PC-9 (cell line): Measurements from ENCODE around the gene ZNF407. TPM values are rescaled to one million over a fixed set of nuclear protein-coding genes. Genes with fewer than 3 reads are reported as not detected.
A peak's percentile ranks its signal among the peaks of the same experiment; 100 is the strongest.

Experiments
- BruUV-seq: library from RNA; stranded (reverse); fragments of 400-500 nt; replicated peaks from 2 replicates; lab custom pipeline; 2021; lab: Mats Ljungman, UMichigan
- CTCF ChIA-PET: fragments of 300-600 bp; sonication (Branson Sonifier 250); formaldehyde crosslinking; loops from one replicate; lab custom pipeline; 2022; ENCODE audit warnings: antibody characterized with exemption; lab: Charles Lee
- POLR2A ChIA-PET: fragments of 300-600 bp; sonication (Branson Sonifier 250); formaldehyde crosslinking; loops from one replicate; lab custom pipeline; 2022; ENCODE audit warnings: antibody characterized with exemption; ENCODE audit not compliant: unreplicated experiment; lab: Charles Lee
- DNase-seq, 2 experiments: peaks; one replicate each; pipeline versions ENCODE4 v3.0.0 to v3.0.0-alpha.2; 2015 to 2022; ENCODE audit warnings: mixed read lengths in 1 of 2
- H2AFZ ChIP-seq: fragments of 200-600 bp; sonication (generic); 2 replicates; pipeline ENCODE4 v1.8.1; 2017; ENCODE audit warnings: antibody characterized with exemption
- H3F3A ChIP-seq: fragments of 200-600 bp; sonication (generic); 2 replicates; pipeline ENCODE4 v1.8.1; 2017; ENCODE audit warnings: antibody characterized with exemption, mild to moderate bottlenecking, low read depth; ENCODE audit not compliant: insufficient read depth
- H3K27ac ChIP-seq: fragments of 200-600 bp; sonication (generic); 2 replicates; pipeline ENCODE4 v1.6.1; 2016; ENCODE audit warnings: mixed run types
- H3K27me3 ChIP-seq: fragments of 200-600 bp; sonication (generic); 2 replicates; pipeline ENCODE4 v1.6.1; 2016; ENCODE audit warnings: low read depth, mixed run types; ENCODE audit not compliant: insufficient read depth
- H3K36me3 ChIP-seq: fragments of 200-600 bp; sonication (generic); 2 replicates; pipeline ENCODE4 v1.6.1; 2016; ENCODE audit warnings: low read depth, mixed run types
- H3K4me1 ChIP-seq: fragments of 200-600 bp; sonication (generic); replicated peaks from 2 replicates; pipeline ENCODE4 v1.6.1; 2016; ENCODE audit warnings: mixed run types; ENCODE audit not compliant: insufficient read depth
- H3K4me2 ChIP-seq: fragments of 200-600 bp; sonication (generic); 2 replicates; pipeline ENCODE4 v1.6.1; 2017; ENCODE audit warnings: mixed run types
- H3K4me3 ChIP-seq: fragments of 200-600 bp; sonication (generic); 2 replicates; pipeline ENCODE4 v1.6.1; 2016; ENCODE audit warnings: mixed run types
- H3K79me2 ChIP-seq: fragments of 200-600 bp; sonication (generic); 2 replicates; pipeline ENCODE4 v1.6.1; 2017; ENCODE audit warnings: low read depth, mixed run types
- H3K9me2 ChIP-seq: fragments of 200-600 bp; sonication (generic); 2 replicates; pipeline ENCODE4 v1.8.1; 2017; ENCODE audit warnings: mild to moderate bottlenecking; ENCODE audit not compliant: insufficient read depth
- H3K9me3 ChIP-seq: fragments of 200-600 bp; sonication (generic); 2 replicates; pipeline ENCODE4 v1.8.1; 2016; ENCODE audit warnings: low read depth; ENCODE audit not compliant: insufficient read depth
- H4K20me1 ChIP-seq: fragments of 200-600 bp; sonication (generic); 2 replicates; pipeline ENCODE4 v1.8.1; 2017; ENCODE audit not compliant: insufficient read depth
- EZH2 ChIP-seq: fragments of 200-600 bp; sonication (generic); IDR thresholded peaks from 2 replicates; pipeline ENCODE4 v1.8.0; 2017; ENCODE audit warnings: antibody characterized with exemption, low read depth
- intact Hi-C: fragments of 100-400 bp; cut with micrococcal nuclease; formaldehyde crosslinking; loops from one replicate; pipeline ENCODE4 v1.10.0; 2022; ENCODE audit not compliant: unreplicated experiment
- total RNA-seq: library from RNA; stranded (reverse); gene quantifications from 2 replicates; pipeline ENCODE4 v1.2.3, GENCODE V29; 2021
- TF ChIP-seq, protein P1 (sequence below): fragments of 200-600 bp; sonication (generic); conservative IDR thresholded peaks from 2 replicates; pipeline ENCODE4 v1.6.1; 2017; ENCODE audit warnings: mixed run types, antibody characterized with exemption, mild to moderate bottlenecking, moderate library complexity

Gene ZNF407
- total RNA-seq, 1 experiment from 2014 or later = 13.4 TPM

DNA sequence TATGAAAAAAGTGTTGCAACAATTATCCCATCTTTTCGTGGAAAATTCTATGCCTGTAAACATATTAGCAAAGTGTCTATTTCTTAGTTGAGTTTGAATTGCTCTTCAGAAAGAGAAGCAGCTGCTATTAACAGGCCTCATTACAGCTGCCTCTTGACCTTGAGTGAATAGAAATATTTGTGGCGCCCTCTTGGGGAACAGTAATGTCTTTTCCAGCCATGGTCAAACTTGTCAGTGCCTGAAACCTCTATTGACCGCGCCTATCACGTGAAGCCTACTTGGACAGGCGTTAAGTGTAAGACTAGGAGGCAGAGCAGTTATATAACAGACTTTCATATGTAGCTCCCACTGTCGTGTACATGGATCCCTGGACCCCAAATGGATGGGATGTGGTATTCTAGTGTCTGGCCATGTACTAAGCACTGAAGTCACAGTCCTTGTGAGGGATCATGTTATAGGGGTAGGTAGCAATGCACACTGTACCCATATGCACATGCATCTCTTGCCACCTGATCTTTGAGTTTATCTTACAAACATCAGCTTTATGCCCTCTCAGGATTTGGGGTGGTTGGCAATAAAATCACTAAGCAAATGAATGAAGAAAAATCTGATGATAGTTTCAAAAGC, 366.3 kb downstream of the ZNF407 start:
- no peak overlapping the region for H2AFZ ChIP-seq
- no peaks in the 10 kb centered on the region for H3K9me3 ChIP-seq
- peak in 1 of 2 experiments; percentile 7 for DNase-seq
- no peaks in the 10 kb centered on the region for H3F3A ChIP-seq
- H3K4me1 ChIP-seq = no peaks in the 10 kb centered on the region
- intact Hi-C loops = loop anchor here (5.0 to 10.0 kb wide), 2 partner anchors 67 to 309 kb away; no protein-coding TSS in a partner anchor
- no peaks in the 10 kb centered on the region for H3K9me2 ChIP-seq
- H3K4me2 ChIP-seq = no peak overlapping the region
- no peaks in the 10 kb centered on the region for H3K27me3 ChIP-seq
- POLR2A ChIA-PET = no interaction called here
- no peak overlapping the region for H3K4me3 ChIP-seq
- BruUV-seq = no TSS peak
- H4K20me1 ChIP-seq = no peaks in the 10 kb centered on the region; the same call in 1 of the 2 replicates
- no peak overlapping the region for H3K27ac ChIP-seq
- CTCF ChIA-PET = no interaction called here
- H3K79me2 ChIP-seq = no peaks in the 10 kb centered on the region
- H3K36me3 ChIP-seq = no peaks in the 10 kb centered on the region
- no peak for TF ChIP-seq EZH2
- TF ChIP-seq, protein P1, sequence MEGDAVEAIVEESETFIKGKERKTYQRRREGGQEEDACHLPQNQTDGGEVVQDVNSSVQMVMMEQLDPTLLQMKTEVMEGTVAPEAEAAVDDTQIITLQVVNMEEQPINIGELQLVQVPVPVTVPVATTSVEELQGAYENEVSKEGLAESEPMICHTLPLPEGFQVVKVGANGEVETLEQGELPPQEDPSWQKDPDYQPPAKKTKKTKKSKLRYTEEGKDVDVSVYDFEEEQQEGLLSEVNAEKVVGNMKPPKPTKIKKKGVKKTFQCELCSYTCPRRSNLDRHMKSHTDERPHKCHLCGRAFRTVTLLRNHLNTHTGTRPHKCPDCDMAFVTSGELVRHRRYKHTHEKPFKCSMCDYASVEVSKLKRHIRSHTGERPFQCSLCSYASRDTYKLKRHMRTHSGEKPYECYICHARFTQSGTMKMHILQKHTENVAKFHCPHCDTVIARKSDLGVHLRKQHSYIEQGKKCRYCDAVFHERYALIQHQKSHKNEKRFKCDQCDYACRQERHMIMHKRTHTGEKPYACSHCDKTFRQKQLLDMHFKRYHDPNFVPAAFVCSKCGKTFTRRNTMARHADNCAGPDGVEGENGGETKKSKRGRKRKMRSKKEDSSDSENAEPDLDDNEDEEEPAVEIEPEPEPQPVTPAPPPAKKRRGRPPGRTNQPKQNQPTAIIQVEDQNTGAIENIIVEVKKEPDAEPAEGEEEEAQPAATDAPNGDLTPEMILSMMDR = peak; percentile 50; the same call in 1 of the 2 replicates

DNA sequence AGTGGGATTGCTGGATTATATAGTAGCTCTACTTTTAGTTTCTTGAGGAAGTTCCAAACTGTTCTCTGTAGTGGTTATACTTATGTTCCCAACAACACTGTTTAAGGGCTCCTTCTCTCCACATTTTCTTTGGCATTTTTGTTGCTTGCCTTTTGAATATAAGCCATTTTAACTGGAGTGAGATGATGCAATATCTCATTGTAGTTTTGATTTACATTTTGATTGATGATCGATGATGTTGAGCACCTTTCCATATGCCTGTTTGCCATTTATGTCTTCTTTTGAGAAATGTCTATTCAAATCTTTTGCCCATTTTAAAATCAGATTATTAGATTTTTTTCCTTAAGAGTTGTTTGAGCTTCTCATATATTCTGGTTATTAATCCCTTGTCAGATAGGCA, 368.0 kb downstream of the ZNF407 start:
- H4K20me1 ChIP-seq = no peaks in the 10 kb centered on the region; the same call in 1 of the 2 replicates
- intact Hi-C loops = loop anchor here (10.0 kb wide), 1 partner anchor 311 kb away; no protein-coding TSS in a partner anchor
- BruUV-seq = no TSS peak
- H3K79me2 ChIP-seq = no peaks in the 10 kb centered on the region
- DNase-seq = no peak
- H3K36me3 ChIP-seq = no peaks in the 10 kb centered on the region
- no peak overlapping the region for H3K4me2 ChIP-seq
- no peaks in the 10 kb centered on the region for H3F3A ChIP-seq
- H3K4me3 ChIP-seq = no peak overlapping the region
- H3K4me1 ChIP-seq = no peaks in the 10 kb centered on the region
- no peak overlapping the region for H3K27ac ChIP-seq
- ChIA-PET POLR2A (no interaction called here), CTCF (no interaction called here)
- H3K9me2 ChIP-seq = no peaks in the 10 kb centered on the region
- TF ChIP-seq, protein P1 = no peak
- TF ChIP-seq EZH2 = no peak
- H3K9me3 ChIP-seq = no peaks in the 10 kb centered on the region
- H2AFZ ChIP-seq = no peak overlapping the region
- no peaks in the 10 kb centered on the region for H3K27me3 ChIP-seq

DNA sequence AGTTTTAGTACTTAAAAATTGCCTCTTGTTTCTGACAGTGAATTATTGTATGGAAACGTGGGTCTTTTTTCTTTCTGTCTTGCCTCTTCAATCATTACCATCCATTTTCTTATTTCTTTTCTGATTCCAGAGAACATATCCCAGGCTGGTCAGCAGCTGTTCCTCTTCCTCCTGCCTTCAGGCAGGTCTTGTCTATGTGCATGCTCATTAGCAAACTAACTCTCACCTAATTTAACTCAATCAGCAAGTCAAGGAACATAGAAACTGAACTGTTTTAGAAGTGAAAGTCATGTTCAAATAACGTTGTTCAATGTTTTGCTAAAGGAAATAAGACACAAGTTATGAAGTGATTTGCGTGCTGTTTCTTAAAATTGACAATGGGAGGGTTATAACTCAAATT, 369.8 kb downstream of the ZNF407 start:
- Histone ChIP-seq H4K20me1 (no peaks in the 10 kb centered on the region; the same call in 1 of the 2 replicates), H2AFZ (no peak overlapping the region), H3K4me3 (no peak overlapping the region), H3K9me3 (no peaks in the 10 kb centered on the region), H3K27ac (no peak overlapping the region), H3F3A (no peaks in the 10 kb centered on the region), H3K36me3 (no peaks in the 10 kb centered on the region), H3K4me1 (no peaks in the 10 kb centered on the region), H3K79me2 (no peaks in the 10 kb centered on the region), H3K27me3 (no peaks in the 10 kb centered on the region), H3K4me2 (no peak overlapping the region), H3K9me2 (no peaks in the 10 kb centered on the region)
- no peak for TF ChIP-seq EZH2
- TF ChIP-seq, protein P1 = no peak
- BruUV-seq = no TSS peak
- intact Hi-C loops = loop anchor here (10.0 kb wide), 1 partner anchor 313 kb away; no protein-coding TSS in a partner anchor
- POLR2A ChIA-PET = no interaction called here
- CTCF ChIA-PET = no interaction called here
- no peak for DNase-seq
